ENCODE measurements around the gene SMARCC1.

SMARCC1 gene

GRCh38 chr3:47635536-47635935 lies 146.2 kb downstream of the SMARCC1 start:
- no peak for DNase-seq (ENCODE audit: low read depth in 2 of 2)

- DNase-seq (ENCODE audit: low read depth in 2 of 2) = no peak
These were observed 146.7 kb downstream of the SMARCC1 start for GRCh38 chr3:47634996-47635395.

GRCh38 chr3:47630810-47631209 lies 150.9 kb downstream of the SMARCC1 start:
- DNase-seq (ENCODE audit: low read depth in 2 of 2) = no peak

GRCh38 chr3:47629770-47630169 lies 151.9 kb downstream of the SMARCC1 start:
- no peak for DNase-seq (ENCODE audit: low read depth in 2 of 2)

DNA sequence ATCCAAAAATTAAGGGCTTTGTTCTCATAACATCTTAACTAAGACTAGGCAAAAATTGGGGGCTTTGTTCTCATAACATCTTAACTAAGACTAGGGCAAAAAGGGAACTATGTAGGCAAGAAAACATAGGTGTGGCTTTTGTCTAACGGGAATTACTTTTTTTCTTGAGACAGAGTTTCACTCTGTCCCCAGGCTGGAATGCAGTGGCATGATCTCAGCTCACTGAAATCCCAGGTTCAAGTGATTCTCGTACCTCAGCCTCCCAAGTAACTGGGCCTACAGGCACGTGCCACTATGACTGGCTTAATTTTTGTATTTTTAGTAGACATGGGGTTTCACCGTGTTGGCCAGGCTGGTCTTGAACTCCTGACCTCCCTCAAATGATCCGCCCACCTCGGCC lies 153.3 kb downstream of the SMARCC1 start:
- no peak for DNase-seq (ENCODE audit: low read depth in 2 of 2)

DNA sequence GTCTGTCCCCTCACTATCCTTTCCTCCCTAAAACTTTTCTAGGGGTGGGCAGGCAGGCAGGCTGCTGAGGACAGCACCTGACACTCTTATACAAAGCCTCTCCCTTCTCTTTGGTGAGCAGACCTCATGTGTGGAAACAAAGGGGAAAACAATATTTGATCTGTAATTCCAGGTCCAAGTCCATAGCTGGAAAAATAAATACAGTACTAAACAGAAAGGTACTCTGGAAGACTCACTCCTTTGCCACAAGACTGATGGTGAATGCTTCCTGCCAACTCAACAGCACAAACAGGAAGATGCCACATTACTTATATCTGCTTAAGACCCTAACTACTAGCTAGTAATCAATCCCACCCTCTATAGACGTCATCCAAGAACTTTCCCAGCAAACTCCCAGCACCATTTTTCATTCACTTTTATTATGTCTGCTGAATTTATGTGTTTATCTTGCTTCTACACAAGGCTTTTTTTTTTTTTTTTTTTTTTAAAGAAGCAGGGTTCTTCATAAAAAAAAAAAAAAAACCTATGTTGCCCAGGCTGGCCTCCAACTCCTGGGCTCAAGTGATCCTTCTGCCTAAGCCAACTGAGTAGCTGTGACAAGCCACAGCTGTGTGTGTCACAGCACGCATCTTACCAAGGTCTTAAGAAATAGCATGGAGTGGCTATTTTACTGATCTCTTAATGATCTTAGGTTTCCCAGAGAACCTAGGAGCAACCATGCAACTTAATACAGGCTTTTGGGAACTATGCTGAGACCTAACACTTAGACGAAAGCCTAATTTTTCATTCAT lies 158.8 kb downstream of the SMARCC1 start:
- DNase-seq (ENCODE audit: low read depth in 2 of 2) = no peak

GRCh38 chr3:47617086-47618010 lies 164.3 kb downstream of the SMARCC1 start:
- no peak for DNase-seq (ENCODE audit: low read depth in 2 of 2)

DNA sequence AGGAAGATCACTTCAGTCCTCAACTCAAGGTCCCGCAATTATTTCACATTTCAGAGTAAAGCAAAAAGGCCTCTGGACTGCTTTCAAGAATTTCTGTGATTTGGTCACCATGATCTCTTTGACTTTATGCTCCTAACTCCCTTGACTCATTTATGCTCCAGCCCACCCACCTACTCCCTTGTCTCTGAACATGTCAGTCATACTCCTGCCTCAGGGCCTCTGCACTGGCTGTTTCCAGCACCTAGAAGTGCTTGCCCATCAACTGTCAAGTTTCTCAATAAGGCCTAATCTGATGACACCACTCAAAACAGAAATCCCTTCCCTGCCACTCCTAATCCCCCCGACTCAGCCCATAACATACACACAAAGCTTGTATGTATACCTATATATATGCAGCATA lies 166.9 kb downstream of the SMARCC1 start:
- no peak for DNase-seq (ENCODE audit: low read depth in 2 of 2)

DNA sequence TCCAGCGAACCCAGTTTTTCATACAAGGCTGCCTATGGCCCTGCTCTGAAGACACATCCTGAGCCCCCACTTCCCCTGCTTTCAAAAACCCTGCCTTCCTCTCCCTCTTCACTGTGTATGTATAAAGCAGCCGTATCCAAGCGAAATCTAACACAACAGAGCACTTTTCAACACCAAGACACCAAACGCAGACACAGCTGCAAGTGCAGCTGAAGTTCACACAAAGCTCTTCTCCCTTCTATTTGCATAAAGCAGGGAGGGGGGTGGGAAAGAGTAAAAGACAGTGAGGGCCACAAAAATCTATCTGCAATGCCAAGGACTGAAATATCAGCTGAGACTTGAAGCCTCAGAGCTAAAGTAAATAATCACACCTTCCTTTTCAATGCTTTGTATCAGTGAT lies 168.0 kb downstream of the SMARCC1 start:
- DNase-seq (ENCODE audit: low read depth in 2 of 2) = no peak

GRCh38 chr3:47612879-47613278 lies 168.8 kb downstream of the SMARCC1 start:
- DNase-seq (ENCODE audit: low read depth in 2 of 2) = no peak

DNA sequence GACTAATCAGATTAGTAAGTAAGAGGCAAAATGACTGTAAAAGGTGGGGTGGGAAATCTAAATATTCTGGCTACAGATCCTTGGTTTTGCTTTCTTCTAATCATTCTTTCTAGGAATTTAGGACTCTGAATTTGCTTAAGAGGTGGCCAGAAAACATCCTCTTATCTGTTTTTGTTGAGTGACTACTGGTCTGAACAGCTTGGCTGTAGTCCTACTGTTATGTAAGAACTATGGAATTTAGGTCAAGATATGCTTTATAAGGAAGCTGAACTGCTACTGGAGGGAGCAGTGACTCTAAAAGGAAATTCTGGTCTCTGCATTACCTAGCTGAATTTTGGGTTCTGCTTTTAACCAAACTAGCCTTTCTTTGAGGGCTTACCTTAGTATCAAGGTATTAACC lies 169.5 kb downstream of the SMARCC1 start:
- no peak for DNase-seq (ENCODE audit: low read depth in 2 of 2)

GRCh38 chr3:47611576-47611975 lies 170.1 kb downstream of the SMARCC1 start:
- DNase-seq (ENCODE audit: low read depth in 2 of 2) = no peak

GRCh38 chr3:47610583-47610982 lies 171.1 kb downstream of the SMARCC1 start:
- DNase-seq (ENCODE audit: low read depth in 2 of 2) = no peak

DNA sequence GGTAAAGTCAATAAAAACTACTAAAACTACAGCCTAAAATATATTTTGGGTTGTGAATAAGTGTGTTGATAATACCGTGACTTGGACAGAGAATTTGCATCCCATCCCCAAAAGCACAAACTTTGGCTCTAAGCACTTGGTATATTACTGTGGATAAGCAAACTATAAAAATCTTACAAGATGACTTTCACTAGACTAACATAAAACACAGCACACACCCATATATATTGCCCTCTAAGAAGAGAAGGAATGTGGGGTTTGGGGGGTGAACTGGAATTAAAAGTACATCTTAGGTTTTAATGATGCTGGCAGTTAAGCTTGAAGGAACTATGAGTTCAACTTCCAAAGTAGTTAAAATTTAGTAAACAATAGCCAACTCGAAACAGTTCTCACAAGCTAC lies 174.4 kb downstream of the SMARCC1 start:
- DNase-seq (ENCODE audit: low read depth in 2 of 2) = no peak

DNA sequence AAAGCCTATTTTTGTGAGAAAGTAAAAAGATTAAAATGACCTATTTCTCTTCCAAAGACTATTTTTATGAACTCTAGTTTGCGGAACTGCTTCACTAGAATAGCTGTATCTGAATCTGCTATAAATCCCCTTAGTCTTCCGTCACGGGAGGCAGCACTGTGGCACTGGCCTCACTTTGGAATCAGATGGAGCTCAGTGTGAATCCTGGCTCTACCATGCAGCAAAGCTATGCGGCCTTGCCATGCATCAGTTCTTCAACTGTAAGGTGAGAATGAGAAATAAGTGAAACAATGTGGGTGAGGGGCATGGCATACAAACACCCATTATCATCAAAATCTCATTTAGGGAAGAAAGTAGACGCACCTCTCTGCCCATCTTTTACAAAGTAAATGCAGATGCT lies 175.5 kb downstream of the SMARCC1 start:
- DNase-seq (ENCODE audit: low read depth in 2 of 2) = no peak

DNA sequence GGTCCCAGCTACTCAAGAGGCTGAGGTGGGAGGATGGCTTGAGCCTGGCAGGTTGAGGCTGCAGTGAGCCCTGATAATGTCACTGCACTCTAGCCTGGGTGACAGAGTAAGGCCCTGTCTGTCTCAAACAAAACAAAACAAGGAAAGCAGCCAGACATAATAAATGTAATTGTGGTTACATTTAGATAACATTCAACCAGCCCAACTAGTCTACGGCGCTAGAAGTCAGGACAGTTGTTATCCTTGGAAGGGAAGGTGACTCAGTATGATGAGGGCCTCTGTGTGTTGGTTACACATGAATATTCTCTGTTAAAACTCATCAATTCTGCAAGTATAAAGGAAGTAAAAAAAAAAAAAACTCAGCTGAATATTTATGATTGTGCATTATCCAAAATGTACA lies 176.0 kb downstream of the SMARCC1 start:
- no peak for DNase-seq (ENCODE audit: low read depth in 2 of 2)

GRCh38 chr3:47604145-47604544 lies 177.5 kb downstream of the SMARCC1 start:
- no peak for DNase-seq (ENCODE audit: low read depth in 2 of 2)

DNA sequence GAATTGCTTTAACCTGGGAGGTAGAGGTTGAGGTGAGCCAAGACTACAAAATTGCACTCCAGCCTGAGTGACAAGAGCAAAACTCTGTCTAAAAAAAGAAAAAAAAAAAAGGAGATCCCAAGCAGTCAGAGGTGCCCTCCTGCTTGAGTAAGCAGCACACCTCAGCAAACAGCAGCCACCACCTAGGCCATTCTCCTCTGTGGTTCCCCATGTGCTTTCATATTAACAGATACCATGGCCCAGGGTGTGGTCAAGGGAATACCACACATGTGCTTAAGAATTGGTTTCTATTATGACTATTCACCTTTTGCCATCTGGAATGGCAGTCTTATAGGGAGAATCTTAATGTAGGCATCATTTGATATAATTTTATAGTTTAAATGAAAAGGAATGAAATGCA lies 178.4 kb downstream of the SMARCC1 start:
- DNase-seq (ENCODE audit: low read depth in 2 of 2) = no peak

DNA sequence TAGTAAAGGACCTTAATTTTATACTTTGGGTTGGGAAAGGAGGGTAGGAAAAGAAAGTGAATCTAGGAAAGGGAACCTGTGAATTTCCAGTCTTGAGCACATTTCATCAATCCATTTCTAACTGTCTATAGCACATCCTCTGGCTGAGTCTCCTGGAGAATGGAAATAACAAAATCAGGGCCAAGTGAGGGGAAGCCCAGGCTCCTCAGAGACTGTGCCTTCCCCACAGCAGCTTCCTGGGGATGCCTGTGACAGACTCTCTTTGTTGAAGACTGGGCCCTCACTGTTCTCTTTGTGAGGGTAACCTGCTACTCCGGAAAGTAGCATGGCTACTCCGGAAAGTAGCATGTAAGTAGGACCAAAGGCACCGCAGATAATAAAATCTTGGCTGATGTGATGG lies 180.4 kb downstream of the SMARCC1 start:
- DNase-seq (ENCODE audit: low read depth in 2 of 2) = no peak

DNA sequence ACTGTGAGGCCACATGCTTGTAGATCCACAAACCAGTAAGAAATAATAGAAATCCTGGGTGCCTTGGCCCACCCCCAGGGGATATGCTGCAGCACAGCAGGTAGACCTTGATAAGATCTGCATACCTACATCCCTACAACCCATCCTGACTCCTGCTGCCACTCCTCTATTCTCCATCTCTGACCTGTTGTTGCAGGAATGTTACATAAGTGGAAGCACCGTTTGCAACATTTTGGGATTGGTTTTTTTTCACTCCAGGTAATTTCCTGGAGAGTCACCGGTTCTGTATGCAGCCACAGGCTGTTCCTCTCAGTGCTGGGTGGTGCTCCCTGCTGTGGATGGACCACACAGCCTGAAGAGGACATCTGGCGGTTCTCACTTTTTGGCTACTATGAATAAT lies 186.9 kb downstream of the SMARCC1 start:
- no peak for DNase-seq (ENCODE audit: low read depth in 2 of 2)

DNA sequence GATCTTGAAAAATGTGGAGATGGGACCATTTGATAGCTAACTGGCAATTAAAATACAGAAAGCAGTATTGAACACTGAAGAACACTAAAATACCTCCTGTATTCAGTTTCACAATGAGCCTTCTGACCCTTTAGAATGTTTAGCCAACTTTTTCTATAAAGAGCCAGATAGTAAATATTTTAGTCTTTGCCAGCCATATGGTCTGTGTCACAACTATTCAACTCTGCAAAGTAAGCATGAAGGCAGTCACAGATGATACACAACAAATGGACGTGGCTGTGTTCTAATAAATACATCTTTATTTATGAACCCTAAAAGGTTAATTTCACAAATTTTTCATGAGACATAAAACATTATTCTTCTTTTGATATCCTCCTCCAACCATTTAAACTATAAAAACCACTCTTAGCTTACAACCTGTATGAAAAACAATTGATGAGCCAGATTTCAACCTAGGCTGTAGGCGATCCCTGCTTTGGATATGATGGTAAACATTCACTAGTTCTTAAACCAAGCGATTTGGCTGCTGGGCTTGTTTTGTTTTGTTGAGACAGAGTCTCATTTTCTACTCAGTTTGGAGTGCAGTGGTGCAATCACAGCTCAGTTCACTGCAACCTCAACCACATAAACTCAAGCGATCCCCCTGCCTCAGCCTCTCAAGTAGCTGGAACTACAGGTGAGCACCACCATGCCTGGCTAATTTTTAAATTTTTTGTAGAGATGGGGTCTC lies 189.5 kb downstream of the SMARCC1 start:
- no peak for DNase-seq (ENCODE audit: low read depth in 2 of 2)

DNA sequence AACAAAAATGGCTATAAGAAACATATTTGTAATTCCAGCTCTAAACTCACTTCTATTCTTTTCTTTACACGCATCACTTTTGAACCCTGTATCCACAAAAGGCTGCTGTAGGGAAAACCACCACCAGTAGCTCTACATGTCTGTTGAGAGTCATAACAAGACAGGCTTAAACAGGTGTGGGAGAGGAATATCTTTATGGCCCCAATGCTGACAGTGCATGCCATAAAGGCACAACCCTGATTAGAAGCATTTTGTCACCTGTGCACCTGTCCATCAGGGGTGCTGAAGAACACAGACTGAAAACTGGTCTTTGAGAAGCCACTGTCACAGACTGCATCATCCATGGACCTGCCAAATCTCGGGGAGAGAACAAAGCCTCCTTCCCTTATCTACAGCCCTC lies 191.5 kb downstream of the SMARCC1 start:
- no peak for DNase-seq (ENCODE audit: low read depth in 2 of 2)
